ENCODE results near the gene OR10V1.

OR10V1 gene

DNA sequence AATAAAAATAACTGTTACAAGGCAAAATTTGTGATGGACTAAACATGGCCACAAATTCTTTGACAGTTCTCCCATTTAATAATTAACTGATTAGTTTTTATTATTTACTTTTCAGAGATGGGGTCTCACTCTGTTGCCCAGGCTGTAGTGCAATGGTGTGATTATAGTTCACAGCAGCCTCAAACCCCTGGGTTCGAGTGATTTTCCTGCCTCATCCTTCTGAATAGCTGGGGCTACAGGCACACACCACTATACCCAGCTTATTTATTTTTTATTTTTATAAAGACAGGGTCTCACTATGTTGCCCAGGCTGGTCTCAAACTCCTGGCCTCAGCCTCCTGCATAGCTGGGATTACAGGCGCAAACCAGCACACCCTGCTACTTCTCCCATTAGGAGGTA lies 40.4 kb downstream of the OR10V1 start:
- H3K4me1 Mint-ChIP-seq, result peaks cover 3% of the 10 kb centered on the region
- no peaks in the 10 kb centered on the region for H3K27me3 Mint-ChIP-seq
- peaks cover 6% of the 10 kb centered on the region for H3K36me3 Mint-ChIP-seq (ENCODE audit: insufficient read depth)
- no peak overlapping the region for H3K27ac Mint-ChIP-seq (ENCODE audit: low read depth)
- H3K9me3 Mint-ChIP-seq, result no peaks in the 10 kb centered on the region
- H3K4me3 Mint-ChIP-seq, result no peak overlapping the region
- DNase-seq (ENCODE audit: low spot score in 2 of 2), result no peak
- no peak for ATAC-seq (replicated peaks; ENCODE audit: extremely low read depth, poor library complexity, severe bottlenecking)

DNA sequence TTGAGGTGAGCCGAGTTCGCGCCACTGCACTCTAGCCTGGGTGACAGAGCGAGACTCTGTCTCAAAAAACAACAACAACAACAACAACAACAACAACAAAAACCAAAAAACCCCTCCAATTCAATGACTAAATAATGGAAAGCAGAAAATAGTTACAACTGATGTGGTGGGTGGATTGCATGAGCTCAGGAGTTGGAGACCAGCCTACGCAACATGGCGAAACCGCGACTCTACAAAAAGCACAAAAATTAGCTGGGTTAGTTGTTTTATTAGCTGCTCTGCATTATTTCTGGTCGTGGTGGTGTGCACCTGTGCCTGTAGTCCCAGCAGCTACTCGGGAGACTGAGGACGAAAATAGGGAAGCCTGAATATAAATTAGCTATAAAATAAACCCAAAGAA lies 42.2 kb downstream of the OR10V1 start:
- no peak overlapping the region for H3K4me3 Mint-ChIP-seq
- no peak for ATAC-seq (replicated peaks; ENCODE audit: extremely low read depth, poor library complexity, severe bottlenecking)
- no peaks in the 10 kb centered on the region for H3K27me3 Mint-ChIP-seq
- DNase-seq (ENCODE audit: low spot score in 2 of 2), result no peak
- peaks cover 12% of the 10 kb centered on the region for H3K36me3 Mint-ChIP-seq (ENCODE audit: insufficient read depth)
- H3K4me1 Mint-ChIP-seq, result peaks cover 21% of the 10 kb centered on the region
- H3K9me3 Mint-ChIP-seq, result no peaks in the 10 kb centered on the region
- H3K27ac Mint-ChIP-seq (ENCODE audit: low read depth), result no peak overlapping the region

DNA sequence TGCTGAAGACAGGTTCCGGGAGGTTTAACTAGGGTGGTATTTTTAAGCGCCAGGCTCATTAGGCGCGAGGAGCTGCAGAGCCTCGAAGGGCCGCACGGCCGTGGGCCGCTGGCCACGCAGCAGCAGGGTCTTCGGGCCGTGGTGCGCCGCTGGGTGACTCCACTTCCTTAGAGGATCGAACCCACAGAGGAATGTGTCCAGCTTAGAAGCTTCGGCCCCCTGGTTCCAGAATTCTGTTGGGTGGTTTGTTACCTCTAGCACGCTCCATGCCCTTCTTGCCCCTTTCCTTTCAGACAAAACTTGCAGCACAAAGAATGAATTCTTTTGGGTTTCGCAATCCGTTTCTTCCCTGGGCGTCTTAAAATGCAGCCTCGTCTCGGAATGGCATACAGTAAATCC lies 44.0 kb downstream of the OR10V1 start:
- ATAC-seq (replicated peaks; ENCODE audit: extremely low read depth, poor library complexity, severe bottlenecking) (no peak), DNase-seq (ENCODE audit: low spot score in 2 of 2) (no peak)
- Mint-ChIP-seq H3K27ac (ENCODE audit: low read depth) (peak overlapping the region; percentile 98), H3K9me3 (no peaks in the 10 kb centered on the region), H3K4me1 (peaks cover 32% of the 10 kb centered on the region), H3K4me3 (peak overlapping the region; percentile 93), H3K36me3 (ENCODE audit: insufficient read depth) (peaks cover 26% of the 10 kb centered on the region), H3K27me3 (no peaks in the 10 kb centered on the region)

DNA sequence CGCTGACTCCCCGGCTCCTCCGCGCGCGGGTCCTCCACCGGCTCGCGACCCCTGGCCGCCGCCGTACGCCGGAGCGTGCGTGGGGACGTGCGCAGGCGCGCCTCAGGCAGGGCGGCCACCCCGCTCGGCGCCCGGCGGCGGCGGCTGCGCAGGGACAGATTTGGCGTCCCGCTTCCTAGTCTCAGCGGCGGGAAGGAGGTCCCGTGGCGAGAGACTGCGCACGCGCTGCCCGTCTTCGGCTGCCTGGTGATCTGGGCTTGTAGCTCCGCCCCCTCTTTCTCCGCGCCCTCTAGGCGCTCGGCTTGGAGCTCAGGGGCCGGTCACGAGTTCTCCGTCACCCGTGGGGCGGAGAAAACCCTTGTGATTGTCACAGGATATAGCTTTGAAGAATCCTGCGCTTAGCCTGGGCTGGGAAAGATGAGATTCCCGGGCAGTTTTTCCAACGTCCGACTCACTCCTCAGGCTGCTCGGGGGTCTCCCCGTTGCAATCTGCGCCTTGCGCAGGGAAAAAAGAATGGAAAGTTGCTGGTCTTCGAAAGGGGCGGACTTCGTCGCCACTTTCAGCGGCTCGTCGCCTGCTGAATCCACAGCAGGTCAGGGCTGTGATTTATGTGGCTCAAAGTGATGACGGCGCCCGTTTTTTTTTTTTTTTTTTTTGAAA lies 44.6 kb downstream of the OR10V1 start, which contains the start of gene PATL1:
Gene PATL1 (minus strand): TSS at position 88 of the 661 bp plus-strand sequence. CDS start 142 bp downstream, outside the sequence.
- DNase-seq (ENCODE audit: low spot score in 2 of 2) (peak; percentile 96 to 99), ATAC-seq (replicated peaks; ENCODE audit: extremely low read depth, poor library complexity, severe bottlenecking) (peak; percentile 93)
- H3K36me3 Mint-ChIP-seq (ENCODE audit: insufficient read depth), result peaks cover 29% of the 10 kb centered on the region
- no peaks in the 10 kb centered on the region for H3K9me3 Mint-ChIP-seq
- H3K4me1 Mint-ChIP-seq, result peaks cover 35% of the 10 kb centered on the region
- H3K27me3 Mint-ChIP-seq, result no peaks in the 10 kb centered on the region
- H3K27ac Mint-ChIP-seq (ENCODE audit: low read depth), result peak within 1 kb of the TSS; percentile 98
- H3K4me3 Mint-ChIP-seq, result peak within 1 kb of the TSS; percentile 93

DNA sequence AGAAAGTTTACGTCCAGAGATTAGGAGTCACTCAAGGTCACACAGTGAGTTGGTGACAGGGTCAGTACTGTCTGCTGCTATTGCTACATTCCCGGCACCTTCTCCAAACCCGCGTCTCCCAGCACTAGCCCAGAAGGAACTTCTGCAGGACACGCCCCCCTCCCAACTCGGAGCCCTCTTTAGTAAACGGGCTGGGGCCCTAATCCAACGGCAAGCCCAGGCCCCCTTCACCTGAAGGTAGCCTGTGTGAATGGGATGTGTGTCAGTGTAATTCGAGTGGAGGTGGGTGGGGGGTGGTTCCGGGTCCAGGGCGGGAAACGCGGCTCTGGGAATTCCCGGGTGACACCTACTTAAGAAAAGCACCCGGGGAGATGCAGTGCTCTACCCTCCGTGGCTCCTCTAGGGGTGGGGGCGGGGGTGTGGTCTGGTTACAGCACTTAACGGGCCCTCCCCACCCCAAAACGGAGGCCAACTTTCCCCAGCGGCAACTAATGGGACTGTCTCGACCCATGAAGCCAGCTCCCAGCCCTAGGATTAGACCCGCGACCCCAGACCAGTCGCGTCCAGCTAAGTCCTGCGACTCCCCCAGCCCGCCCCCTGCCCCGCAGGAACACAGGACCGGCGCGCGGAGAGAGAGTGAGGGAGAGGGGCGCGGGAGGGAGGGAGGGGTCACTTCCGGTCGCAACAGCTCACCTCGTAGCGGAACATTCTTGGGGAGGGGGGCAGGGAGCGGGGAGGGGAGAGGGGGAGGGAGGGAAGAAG lies 45.3 kb downstream of the OR10V1 start:
- DNase-seq (ENCODE audit: low spot score in 2 of 2), result peak; percentile 11 to 35
- ATAC-seq (replicated peaks; ENCODE audit: extremely low read depth, poor library complexity, severe bottlenecking), result peak; percentile 44
- no peaks in the 10 kb centered on the region for H3K9me3 Mint-ChIP-seq
- H3K27ac Mint-ChIP-seq (ENCODE audit: low read depth), result peak overlapping the region; percentile 98
- peaks cover 38% of the 10 kb centered on the region for H3K4me1 Mint-ChIP-seq
- H3K36me3 Mint-ChIP-seq (ENCODE audit: insufficient read depth), result peaks cover 30% of the 10 kb centered on the region
- H3K27me3 Mint-ChIP-seq, result no peaks in the 10 kb centered on the region
- peak overlapping the region; percentile 93 for H3K4me3 Mint-ChIP-seq

DNA sequence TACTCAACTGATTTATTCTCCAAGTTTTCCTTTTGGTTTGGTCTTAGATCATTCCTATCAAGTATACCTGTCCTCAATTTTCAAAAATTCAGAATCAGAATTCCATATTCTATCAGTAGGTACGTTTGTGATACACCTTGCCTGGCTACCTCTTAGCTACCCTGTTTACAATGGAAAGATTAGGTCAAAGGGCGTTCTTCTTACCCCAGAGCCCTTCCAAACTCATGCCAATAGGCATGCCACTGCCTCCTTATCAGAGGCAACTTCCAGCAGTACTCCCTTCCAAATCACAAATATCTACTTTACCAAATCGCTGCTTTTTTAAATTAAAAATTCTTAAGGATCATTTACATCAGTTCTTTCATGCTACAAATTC lies 45.8 kb downstream of the OR10V1 start:
- Mint-ChIP-seq H3K4me1 (peaks cover 38% of the 10 kb centered on the region), H3K36me3 (ENCODE audit: insufficient read depth) (peaks cover 30% of the 10 kb centered on the region), H3K27ac (ENCODE audit: low read depth) (peak overlapping the region; percentile 98), H3K27me3 (no peaks in the 10 kb centered on the region), H3K9me3 (no peaks in the 10 kb centered on the region), H3K4me3 (peak overlapping the region; percentile 93)
- ATAC-seq (replicated peaks; ENCODE audit: extremely low read depth, poor library complexity, severe bottlenecking) (no peak), DNase-seq (ENCODE audit: low spot score in 2 of 2) (no peak)

DNA sequence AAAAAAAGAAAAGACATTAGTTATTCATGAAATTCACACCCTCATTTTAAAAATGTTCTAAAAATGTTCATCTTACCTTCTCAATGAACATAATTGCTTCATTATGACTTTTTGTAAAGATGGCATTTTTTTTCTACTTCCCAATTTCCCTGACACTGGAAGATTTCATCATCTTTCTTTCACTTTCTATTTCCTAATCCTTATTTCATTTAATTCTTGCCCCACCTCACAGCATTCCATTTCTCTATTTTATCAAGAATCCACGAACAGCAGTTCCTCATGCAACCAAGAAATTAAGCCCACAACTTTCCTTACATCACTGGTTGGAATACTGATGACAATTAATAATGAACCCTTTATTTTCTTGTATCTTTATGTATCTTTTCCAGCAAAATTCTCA lies 46.7 kb downstream of the OR10V1 start:
- peaks cover 30% of the 10 kb centered on the region for H3K36me3 Mint-ChIP-seq (ENCODE audit: insufficient read depth)
- peaks cover 38% of the 10 kb centered on the region for H3K4me1 Mint-ChIP-seq
- peak overlapping the region; percentile 98 for H3K27ac Mint-ChIP-seq (ENCODE audit: low read depth)
- no peak for DNase-seq (ENCODE audit: low spot score in 2 of 2)
- H3K9me3 Mint-ChIP-seq, result no peaks in the 10 kb centered on the region
- H3K27me3 Mint-ChIP-seq, result no peaks in the 10 kb centered on the region
- H3K4me3 Mint-ChIP-seq, result no peak overlapping the region
- ATAC-seq (replicated peaks; ENCODE audit: extremely low read depth, poor library complexity, severe bottlenecking), result no peak

Data from central memory CD8-positive, alpha-beta T cell (primary cell).